Activated naive CD4-positive, alpha-beta T cell treated with anti-CD3 and anti-CD28 coated beads, Interleukin-2, amount 50 U/mL, for 24 hours (primary cell): Measurements from ENCODE around the gene ARL17A.
"Not testable (repeated sequence)": the region's sequence is repeated elsewhere in the genome, so short reads cannot be mapped to it uniquely, and the experiment has no call there.

Experiments used
- H3K27ac Mint-ChIP-seq: one replicate; pipeline ENCODE4 v1.8.0; 2021; ENCODE audit warnings: mild to moderate bottlenecking, mixed read lengths
- H3K27me3 Mint-ChIP-seq: one replicate; pipeline ENCODE4 v1.8.0; 2021; ENCODE audit warnings: mixed read lengths
- H3K36me3 Mint-ChIP-seq: one replicate; pipeline ENCODE4 v1.8.0; 2021; ENCODE audit warnings: mixed read lengths
- H3K4me1 Mint-ChIP-seq: one replicate; pipeline ENCODE4 v1.8.0; 2021; ENCODE audit warnings: mixed read lengths
- H3K4me3 Mint-ChIP-seq: one replicate; pipeline ENCODE4 v1.8.0; 2021; ENCODE audit warnings: mild to moderate bottlenecking, mixed read lengths
- H3K9me3 Mint-ChIP-seq: one replicate; pipeline ENCODE4 v1.8.0; 2021; ENCODE audit warnings: mixed read lengths

Gene ARL17A

DNA sequence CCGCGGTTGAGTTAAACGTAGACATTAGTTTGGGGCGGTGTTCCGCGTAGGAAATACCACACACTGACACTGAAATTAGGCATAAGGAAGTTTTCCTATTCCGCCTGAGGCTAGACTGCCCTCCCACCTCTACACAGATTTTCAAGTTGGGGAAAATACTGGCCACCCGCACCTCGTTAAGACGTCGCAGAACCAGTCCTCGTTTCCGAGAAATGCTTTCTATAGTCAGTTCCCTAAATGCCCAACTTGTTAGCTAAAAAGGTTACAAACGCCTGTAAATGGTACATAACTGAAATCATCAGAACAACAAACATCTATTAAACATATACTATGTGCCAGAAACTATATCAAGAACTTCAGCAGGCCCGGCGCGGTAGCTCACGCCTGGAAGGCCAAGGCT, 591 bp upstream of the ARL17A start:
- not testable (repeated sequence) for H3K9me3 Mint-ChIP-seq, H3K4me1 Mint-ChIP-seq, H3K27me3 Mint-ChIP-seq, H3K36me3 Mint-ChIP-seq, H3K4me3 Mint-ChIP-seq, H3K27ac Mint-ChIP-seq

GRCh38 chr17:46571796-46572195, 7.7 kb downstream of the ARL17A start:
- H3K27me3 Mint-ChIP-seq, H3K4me1 Mint-ChIP-seq, H3K27ac Mint-ChIP-seq, H3K36me3 Mint-ChIP-seq, H3K4me3 Mint-ChIP-seq, H3K9me3 Mint-ChIP-seq: not testable (repeated sequence)

- H3K27me3 Mint-ChIP-seq, H3K4me1 Mint-ChIP-seq, H3K4me3 Mint-ChIP-seq, H3K36me3 Mint-ChIP-seq, H3K9me3 Mint-ChIP-seq, H3K27ac Mint-ChIP-seq: not testable (repeated sequence)
These were observed 12.5 kb downstream of the ARL17A start for GRCh38 chr17:46566980-46567379.

GRCh38 chr17:46566284-46566683, 13.2 kb downstream of the ARL17A start:
- not testable (repeated sequence) for H3K4me1 Mint-ChIP-seq, H3K4me3 Mint-ChIP-seq, H3K27me3 Mint-ChIP-seq, H3K36me3 Mint-ChIP-seq, H3K27ac Mint-ChIP-seq, H3K9me3 Mint-ChIP-seq

DNA sequence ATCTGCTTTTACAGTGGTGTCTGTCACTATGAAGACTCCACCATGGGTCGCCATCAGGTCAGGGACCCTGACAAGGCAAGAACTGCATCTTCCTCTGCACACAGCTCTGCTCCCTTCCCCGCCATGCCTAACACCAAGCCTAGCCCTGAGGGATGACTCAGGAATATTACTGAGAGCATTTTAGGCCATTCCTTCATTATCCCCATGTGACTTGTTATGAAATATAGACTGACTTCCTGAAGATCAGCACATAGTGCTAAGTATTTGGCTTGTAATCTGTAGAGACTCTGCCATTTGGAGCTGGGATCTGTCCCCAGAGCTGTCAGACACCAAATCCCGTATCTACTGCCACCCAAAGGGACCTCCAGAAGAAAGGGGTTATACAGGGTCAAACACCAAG, 19.4 kb downstream of the ARL17A start:
- not testable (repeated sequence) for H3K4me3 Mint-ChIP-seq, H3K27me3 Mint-ChIP-seq, H3K4me1 Mint-ChIP-seq, H3K27ac Mint-ChIP-seq, H3K36me3 Mint-ChIP-seq, H3K9me3 Mint-ChIP-seq

GRCh38 chr17:46559155-46559554, 20.3 kb downstream of the ARL17A start:
- H3K9me3 Mint-ChIP-seq, H3K4me3 Mint-ChIP-seq, H3K27me3 Mint-ChIP-seq, H3K27ac Mint-ChIP-seq, H3K4me1 Mint-ChIP-seq, H3K36me3 Mint-ChIP-seq: not testable (repeated sequence)

DNA sequence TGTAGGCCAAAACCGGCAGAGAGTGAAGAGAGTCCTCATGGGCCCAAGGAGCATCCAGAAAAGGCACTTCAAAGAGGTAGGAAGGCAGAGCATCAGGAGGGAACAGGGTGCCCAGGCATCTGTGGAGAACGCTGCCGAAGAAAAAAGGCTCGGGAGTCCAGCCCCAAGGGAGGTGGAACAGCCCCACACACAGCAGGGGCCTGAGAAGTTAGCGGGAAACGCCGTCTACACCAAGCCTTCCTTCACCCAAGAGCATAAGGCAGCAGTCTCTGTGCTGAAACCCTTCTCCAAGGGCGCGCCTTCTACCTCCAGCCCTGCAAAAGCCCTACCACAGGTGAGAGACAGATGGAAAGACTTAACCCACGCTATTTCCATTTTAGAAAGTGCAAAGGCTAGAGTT, 30.9 kb downstream of the ARL17A start:
- not testable (repeated sequence) for H3K4me1 Mint-ChIP-seq, H3K9me3 Mint-ChIP-seq, H3K36me3 Mint-ChIP-seq, H3K27ac Mint-ChIP-seq, H3K27me3 Mint-ChIP-seq, H3K4me3 Mint-ChIP-seq

DNA sequence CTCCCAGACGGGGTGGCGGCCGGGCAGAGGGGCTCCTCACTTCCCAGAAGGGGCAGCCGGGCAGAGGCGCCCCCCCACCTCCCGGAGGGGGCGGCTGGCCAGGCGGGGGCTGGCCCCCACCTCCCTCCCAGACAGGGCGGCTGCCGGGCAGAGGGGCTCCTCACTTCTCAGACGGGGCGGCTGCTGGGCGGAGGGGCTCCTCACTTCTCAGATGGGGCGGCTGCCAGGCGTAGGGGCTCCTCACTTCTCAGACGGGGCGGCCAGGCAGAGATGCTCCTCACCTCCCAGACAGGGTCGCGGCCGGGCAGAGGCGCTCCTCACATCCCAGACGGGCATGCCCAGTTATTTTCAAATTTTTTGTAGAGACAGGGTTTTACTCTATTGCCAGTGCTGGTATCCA, 44.8 kb downstream of the ARL17A start:
- not testable (repeated sequence) for H3K36me3 Mint-ChIP-seq, H3K4me3 Mint-ChIP-seq, H3K27me3 Mint-ChIP-seq, H3K27ac Mint-ChIP-seq, H3K9me3 Mint-ChIP-seq, H3K4me1 Mint-ChIP-seq

GRCh38 chr17:46512168-46512567, 67.3 kb downstream of the ARL17A start, which contains the start of gene LRRC37A2:
LRRC37A2 (plus strand) TSS chr17:46512468; CDS start chr17:46512713, 245 bp downstream.
- H3K27me3 Mint-ChIP-seq, H3K36me3 Mint-ChIP-seq, H3K4me1 Mint-ChIP-seq, H3K9me3 Mint-ChIP-seq, H3K27ac Mint-ChIP-seq, H3K4me3 Mint-ChIP-seq: not testable (repeated sequence)

DNA sequence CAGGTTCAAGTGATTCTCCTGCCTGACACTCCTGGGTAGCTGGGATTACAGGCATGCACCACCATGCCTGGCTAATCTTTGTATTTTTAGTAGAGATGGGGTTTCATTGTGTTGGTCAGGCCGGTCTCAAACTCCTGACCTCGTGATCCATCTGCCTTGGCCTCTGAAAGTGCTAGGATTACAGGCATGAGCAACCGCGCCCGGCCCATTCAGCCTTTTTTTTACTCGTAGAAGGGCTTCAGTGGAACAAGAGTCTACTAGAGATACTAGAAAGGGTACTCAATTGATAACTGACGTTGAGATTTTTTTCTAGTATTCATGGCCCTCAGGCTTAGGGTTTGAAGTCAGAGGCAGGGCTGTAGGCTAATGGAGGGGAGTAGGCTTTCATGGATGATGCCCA, 73.6 kb downstream of the ARL17A start:
- not testable (repeated sequence) for H3K9me3 Mint-ChIP-seq, H3K4me3 Mint-ChIP-seq, H3K36me3 Mint-ChIP-seq, H3K27ac Mint-ChIP-seq, H3K27me3 Mint-ChIP-seq, H3K4me1 Mint-ChIP-seq

- not testable (repeated sequence) for H3K4me1 Mint-ChIP-seq, H3K4me3 Mint-ChIP-seq
These were observed 79.9 kb downstream of the ARL17A start for GRCh38 chr17:46499437-46500139.

GRCh38 chr17:46492021-46492420, 87.5 kb downstream of the ARL17A start:
- not testable (repeated sequence) for H3K36me3 Mint-ChIP-seq, H3K27me3 Mint-ChIP-seq, H3K27ac Mint-ChIP-seq, H3K9me3 Mint-ChIP-seq, H3K4me1 Mint-ChIP-seq, H3K4me3 Mint-ChIP-seq

More at GRCh38 chr17:46499437-46500139, 79.9 kb downstream of the ARL17A start:
- not testable (repeated sequence) for H3K27ac Mint-ChIP-seq, H3K27me3 Mint-ChIP-seq, H3K36me3 Mint-ChIP-seq, H3K9me3 Mint-ChIP-seq

- not testable (repeated sequence) for H3K36me3 Mint-ChIP-seq, H3K27ac Mint-ChIP-seq, H3K27me3 Mint-ChIP-seq, H3K4me1 Mint-ChIP-seq, H3K9me3 Mint-ChIP-seq, H3K4me3 Mint-ChIP-seq
These were observed 98.2 kb downstream of the ARL17A start for GRCh38 chr17:46481310-46481709.

- H3K36me3 Mint-ChIP-seq, H3K9me3 Mint-ChIP-seq, H3K4me1 Mint-ChIP-seq, H3K27me3 Mint-ChIP-seq, H3K4me3 Mint-ChIP-seq, H3K27ac Mint-ChIP-seq: not testable (repeated sequence)
These were observed 100.7 kb downstream of the ARL17A start for GRCh38 chr17:46478823-46479222.

DNA sequence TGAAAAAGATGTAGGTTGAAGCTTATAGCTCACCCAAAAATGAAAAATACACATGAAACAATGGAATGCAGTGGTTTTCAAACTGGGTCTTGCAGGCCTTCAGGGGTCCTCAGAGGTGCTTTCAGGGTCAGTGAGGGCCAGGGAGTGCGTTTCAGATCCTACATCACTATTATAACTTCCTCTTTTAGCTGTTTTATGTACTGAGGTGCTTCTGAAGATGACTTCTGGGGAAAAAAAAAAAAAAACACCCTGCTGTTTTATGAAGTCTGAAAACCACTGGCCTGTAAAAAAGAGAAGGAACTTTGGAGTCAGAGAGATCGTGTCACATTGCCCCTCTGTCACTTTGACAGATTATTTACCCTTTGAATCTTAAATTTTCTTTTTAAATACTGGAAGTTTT, 103.9 kb downstream of the ARL17A start:
- not testable (repeated sequence) for H3K27ac Mint-ChIP-seq, H3K9me3 Mint-ChIP-seq, H3K36me3 Mint-ChIP-seq, H3K4me1 Mint-ChIP-seq, H3K27me3 Mint-ChIP-seq, H3K4me3 Mint-ChIP-seq

- not testable (repeated sequence) for H3K4me3 Mint-ChIP-seq, H3K36me3 Mint-ChIP-seq, H3K9me3 Mint-ChIP-seq, H3K27me3 Mint-ChIP-seq, H3K4me1 Mint-ChIP-seq, H3K27ac Mint-ChIP-seq
These were observed 105.0 kb downstream of the ARL17A start for GRCh38 chr17:46474489-46474888.

DNA sequence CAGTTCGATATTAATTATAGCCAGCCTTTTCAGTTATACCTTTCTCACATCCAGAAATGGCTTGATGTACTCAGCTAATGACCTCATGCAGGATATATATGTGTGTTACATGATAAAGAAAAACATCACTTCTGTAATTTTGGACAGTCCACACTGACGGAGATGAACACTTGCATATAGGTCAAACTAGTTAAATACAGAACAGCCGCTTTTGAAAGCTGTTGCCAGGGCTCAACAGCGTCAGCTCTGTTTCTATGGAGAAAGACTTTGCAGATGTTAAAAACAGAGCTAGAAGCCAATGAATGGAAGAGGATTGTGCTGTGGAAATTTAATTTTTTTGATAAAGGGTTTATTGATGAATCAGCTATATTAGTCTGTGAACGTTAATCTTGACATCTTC, 111.9 kb downstream of the ARL17A start:
- not testable (repeated sequence) for H3K36me3 Mint-ChIP-seq, H3K4me3 Mint-ChIP-seq, H3K27ac Mint-ChIP-seq, H3K27me3 Mint-ChIP-seq, H3K4me1 Mint-ChIP-seq, H3K9me3 Mint-ChIP-seq
